ENCODE data around the gene AMHR2.

DNA sequence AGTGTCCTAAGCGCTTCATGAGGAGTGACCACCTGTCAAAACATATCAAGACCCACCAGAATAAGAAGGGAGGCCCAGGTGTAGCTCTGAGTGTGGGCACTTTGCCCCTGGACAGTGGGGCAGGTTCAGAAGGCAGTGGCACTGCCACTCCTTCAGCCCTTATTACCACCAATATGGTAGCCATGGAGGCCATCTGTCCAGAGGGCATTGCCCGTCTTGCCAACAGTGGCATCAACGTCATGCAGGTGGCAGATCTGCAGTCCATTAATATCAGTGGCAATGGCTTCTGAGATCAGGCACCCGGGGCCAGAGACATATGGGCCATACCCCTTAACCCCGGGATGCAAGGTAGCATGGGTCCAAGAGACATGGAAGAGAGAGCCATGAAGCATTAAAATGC, 12.7 kb upstream of the AMHR2 start:
- TF ChIP-seq, protein P1, sequence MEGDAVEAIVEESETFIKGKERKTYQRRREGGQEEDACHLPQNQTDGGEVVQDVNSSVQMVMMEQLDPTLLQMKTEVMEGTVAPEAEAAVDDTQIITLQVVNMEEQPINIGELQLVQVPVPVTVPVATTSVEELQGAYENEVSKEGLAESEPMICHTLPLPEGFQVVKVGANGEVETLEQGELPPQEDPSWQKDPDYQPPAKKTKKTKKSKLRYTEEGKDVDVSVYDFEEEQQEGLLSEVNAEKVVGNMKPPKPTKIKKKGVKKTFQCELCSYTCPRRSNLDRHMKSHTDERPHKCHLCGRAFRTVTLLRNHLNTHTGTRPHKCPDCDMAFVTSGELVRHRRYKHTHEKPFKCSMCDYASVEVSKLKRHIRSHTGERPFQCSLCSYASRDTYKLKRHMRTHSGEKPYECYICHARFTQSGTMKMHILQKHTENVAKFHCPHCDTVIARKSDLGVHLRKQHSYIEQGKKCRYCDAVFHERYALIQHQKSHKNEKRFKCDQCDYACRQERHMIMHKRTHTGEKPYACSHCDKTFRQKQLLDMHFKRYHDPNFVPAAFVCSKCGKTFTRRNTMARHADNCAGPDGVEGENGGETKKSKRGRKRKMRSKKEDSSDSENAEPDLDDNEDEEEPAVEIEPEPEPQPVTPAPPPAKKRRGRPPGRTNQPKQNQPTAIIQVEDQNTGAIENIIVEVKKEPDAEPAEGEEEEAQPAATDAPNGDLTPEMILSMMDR (IDR thresholded peaks at IDR 0.05): no peak
- TF ChIP-seq POLR2A (IDR thresholded peaks at IDR 0.05): no peak

All from testis (tissue), 2 donors.